Activated CD4-positive, alpha-beta T cell treated with anti-CD3 and anti-CD28 coated beads for 4 hours (primary cell): ENCODE measurements around the gene ZC3H12C.
"Not testable (repeated sequence)": the region's sequence is repeated elsewhere in the genome, so short reads cannot be mapped to it uniquely, and the experiment has no call there.

Experiments
- DNase-seq, 2 donors: peaks; one replicate each; pipeline ENCODE4 v3.0.0-alpha.2; 2020

The ZC3H12C gene

DNA sequence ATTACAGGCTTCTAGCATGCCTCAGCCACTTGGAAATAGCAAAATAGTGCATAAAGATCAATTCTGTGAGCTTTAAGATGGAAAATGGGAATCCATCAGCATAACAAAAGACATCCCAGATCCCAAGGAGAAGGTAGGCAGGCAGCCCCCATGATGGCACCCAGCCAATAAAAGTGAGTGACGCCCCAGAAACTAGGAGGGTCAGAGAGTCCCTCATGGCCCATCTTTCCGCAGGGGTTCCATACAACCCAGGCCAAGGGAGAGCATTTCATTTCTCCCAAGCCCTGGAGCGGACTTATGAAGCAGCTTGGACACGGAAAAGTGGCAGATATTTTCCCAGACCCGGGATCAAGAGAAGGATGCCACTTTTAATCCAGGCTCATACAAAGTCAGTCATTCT is 93.3 kb downstream of the ZC3H12C start:
- DNase-seq = no peak

DNA sequence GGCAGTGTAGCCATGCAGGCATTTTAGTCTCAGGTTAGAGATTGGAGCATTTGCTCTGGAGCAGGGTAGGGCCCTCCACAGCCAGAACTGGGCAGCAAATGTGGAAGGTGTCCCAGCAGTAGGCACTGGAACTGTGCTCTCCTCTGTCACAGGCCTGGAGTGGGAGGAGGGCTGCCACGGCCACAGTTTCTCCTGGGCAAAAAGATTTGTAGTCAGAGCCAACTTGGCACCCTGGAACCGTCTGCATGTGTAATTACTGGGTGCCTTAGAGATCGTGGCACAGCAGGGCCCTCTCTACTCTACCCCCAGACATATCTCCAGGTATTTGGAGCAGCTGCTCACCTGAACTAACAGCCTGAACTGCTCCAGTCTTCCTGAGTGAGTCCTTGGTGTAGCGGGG is 93.7 kb downstream of the ZC3H12C start:
- DNase-seq = no peak

DNA sequence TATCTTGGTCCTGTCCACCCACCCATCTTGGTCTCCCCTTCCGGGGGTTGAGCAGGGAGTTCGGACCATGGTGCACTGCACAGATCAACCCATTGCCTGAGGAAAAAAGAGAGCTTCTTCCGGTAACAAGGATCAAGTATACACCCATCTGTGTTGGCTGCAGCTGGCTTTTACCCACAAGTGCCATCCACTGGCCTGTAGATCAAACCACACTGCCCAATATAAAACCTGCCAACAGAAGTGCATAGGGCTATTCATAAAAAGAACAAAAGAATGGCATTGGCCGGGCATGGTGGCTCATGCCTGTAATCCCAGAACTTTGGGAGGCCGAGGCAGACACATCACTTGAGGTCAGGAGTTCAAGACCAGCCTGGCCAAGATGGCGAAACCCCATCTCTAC is 94.5 kb downstream of the ZC3H12C start:
- no peak for DNase-seq

DNA sequence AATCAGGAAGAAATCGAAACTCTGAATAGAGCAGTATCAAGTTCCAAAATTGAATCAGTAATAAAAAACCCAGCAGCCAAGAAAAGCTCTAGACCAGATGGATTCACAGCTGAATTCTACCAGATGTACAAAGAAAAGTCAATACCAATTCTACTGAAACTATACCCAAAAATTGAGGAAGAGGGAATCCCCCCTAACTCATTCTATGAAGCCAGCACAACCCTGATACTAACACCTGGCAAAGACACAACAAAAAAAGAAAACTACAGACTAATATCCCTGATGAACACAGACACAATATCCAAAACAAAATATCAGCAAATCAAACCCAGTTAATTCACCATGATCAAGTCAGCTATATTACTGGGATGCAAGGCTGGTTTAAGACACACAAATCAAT is 97.7 kb downstream of the ZC3H12C start:
- DNase-seq = no peak

DNA sequence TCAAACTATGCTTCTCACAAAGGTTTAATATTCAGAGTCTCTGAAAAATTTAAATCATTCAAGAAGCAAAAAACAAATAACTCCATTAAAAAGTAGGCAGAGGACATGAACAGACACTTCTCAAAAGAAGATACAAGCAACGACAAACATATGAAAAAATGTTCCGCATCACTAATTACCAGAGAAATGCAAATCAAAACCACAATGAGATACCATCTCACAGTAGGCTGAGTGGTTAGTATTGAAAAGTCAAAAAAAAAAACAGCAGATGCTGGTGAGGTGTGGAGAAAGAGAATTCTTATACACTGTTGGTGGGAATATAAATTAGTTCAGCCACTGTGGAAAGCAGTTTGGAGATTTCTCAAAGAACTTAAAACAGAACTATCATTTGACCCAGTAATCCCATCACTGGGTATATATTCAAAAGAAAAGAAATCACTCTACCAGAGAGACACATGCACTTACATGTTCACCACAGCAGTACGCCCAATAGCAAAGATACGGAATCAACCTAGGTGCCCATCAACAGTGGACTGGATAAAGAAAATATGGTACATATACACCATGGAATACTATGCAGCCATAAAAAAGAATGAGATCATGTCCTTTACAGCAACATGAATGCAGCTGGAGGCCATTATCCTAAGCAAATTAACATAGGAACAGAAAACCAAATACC is 99.6 kb downstream of the ZC3H12C start:
- not testable (repeated sequence) for DNase-seq

DNA sequence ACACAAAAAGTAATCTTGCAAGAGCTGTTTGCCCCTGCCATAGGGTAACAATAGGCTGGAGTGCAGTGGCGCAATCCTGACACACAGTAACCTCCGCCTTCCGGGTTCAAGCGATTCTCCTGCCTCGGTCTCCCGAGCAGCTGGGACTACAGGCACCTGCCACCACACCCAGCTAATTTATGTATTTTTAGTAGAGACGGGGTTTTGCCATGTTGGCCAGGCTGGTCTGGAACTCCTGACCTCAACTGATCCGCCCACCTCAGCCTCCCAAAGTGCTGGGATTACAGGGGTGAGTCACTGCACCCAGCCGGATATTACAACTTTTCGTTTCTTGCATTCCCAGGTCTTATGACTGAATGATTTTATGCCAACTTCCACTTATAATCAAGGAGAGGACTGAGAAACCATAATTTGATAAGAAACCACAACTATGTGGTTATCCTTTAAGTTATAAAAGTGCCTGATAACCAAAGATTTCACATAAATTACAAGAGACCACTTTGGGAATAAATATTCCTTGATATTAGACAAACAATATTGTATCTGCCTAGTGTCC is 101.1 kb downstream of the ZC3H12C start:
- DNase-seq = not testable (repeated sequence)

DNA sequence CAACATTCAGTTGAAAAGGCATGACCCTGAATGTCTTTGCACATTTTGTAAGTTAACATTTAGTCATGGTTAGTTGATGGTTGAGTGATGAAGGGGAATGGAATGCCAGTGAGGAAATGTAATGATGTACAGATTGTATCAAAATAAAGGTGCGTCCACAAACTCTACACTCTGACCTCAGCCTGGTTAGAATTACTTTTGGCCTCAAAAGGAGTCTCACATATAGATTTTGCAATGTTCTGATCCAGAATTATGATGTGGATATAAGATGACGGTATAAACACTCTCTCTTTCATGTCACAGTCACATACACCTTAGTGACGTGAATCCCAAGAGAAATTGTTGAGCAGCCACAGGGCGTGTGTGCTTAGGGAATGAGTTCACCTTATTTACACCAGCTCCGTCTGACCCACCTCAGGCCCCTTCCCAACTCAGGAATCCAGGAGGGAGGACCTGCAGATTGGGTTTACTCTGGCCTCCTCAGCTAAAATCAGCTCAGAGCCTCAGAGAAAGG is 103.1 kb downstream of the ZC3H12C start:
- no peak for DNase-seq

DNA sequence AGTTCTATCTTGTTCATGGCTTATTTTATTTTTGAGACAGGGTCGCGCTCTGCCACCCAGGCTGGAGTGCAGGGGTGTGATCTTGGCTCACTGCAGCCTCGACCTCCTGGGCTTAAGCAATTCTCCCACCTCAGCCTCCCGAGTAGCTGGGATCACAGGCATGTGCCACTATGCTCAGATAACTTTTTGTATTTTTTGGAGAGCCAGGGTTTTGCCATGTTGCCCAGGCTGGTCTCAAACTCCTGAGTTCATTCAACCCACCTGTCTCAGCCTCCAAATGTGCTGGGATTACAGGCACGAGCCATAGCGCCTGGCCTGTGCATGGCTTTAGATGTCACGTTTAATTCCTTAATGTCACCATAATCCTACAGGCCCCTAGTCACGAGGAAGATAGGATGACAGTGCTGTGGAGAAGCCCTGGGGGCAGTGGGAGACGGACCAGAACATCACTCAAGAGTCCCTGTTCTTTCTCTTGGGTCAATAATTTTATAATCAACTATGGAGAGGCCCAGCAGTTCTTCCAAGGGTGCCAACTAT is 103.8 kb downstream of the ZC3H12C start:
- DNase-seq = no peak

DNA sequence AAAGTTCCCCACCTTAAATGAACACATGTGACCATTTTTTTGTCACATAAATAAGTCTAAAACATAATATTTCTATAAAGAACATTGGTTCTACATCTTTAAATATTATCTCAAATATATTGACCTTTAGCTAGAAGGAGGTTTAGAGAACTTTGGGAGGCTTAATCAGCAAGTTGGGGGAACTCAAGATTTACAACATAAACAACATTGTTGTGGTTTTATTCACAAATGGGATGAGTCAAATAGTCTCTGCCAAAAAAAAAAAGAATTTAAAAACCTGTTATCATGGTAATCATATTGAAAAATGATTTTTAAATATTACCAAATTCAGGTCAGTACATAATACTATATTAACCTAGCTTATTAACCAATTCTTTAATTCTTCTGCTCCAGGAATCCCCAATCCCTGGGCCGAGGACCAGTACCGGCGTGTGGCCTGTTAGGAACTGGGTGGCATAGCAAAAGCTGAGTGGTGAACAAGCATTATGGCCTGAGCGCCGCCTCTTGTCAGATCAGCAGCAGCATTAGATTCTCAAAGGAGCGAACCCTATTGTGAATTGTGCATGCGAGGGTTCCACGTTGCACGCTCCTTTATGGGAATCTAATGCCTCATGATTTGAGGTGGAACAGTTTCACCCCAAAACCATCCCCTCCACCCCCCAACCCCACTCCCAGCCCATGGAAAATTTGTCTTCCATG is 105.0 kb downstream of the ZC3H12C start:
- no peak for DNase-seq

DNA sequence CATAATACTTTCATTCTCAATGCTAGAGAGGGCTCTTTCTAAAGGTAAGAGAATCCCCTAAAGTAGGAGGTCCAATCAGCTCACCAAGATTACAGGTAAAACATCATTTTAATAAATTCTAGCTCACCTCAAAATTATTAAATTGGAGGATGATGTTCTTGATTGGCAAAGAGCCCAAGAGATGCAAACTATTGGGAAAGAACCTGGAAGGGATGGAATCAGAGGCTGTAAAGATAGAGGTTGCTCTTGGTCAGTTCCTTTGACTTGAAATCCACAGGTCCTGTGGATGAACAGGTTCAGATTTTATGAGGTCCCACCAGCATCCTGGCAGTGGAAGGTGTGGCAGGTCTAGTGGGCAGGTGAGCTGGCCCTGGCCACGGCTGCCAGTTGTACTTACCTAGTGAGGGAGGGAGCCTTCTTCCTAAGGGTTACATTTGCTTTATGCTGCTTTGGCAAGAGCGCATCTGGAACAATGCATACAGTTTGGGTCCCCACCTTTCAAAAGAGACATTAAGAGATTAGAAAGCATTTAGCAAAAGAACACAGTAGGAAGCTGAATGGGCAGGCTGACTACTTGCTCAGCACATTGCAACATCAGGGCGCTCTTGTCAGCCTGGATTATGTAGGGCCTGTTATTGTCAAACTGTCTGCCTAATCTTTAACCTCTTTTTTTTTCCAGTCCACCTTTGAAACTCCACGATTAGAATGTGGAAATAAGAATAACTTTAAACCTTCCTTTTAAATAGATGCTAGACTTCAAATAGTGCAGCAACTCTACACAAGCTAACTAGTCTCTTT is 106.2 kb downstream of the ZC3H12C start:
- no peak for DNase-seq

DNA sequence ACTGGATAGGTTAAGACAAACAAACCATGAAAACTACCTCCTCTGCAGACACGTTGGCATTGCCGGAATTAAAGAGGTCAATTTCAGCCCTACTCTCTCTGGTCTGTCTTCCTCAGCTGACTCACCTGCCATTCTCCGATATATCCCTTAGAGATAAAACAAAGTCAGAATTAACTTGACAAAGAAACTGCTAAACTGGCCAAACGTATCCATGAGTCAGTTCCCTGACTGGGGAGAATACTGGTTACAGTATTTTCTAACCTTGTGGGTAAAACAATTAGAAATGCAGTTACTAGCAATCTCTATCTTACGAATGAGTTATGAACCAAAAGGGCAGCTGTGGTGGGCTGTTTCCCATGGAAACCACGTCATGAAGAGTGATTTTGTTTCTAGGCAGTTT is 107.0 kb downstream of the ZC3H12C start:
- no peak for DNase-seq

DNA sequence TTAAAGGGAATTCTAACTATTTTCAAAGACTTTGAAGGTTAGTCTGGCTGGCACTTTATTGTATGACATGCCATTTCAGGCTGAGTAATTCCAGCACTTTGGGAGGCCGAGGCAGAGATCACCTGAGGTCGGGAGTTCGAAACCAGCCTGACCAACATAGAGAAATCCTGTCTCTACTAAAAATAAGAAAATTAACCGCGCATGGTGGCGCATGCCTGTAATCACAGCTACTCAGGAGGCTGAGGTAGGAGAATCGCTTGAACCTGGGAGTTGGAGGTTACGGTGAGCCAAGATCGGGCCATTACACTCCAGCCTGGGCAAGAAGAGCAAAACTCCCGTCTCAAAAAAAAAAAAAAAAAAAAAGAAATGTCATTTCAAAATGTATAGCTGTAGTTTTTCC is 107.6 kb downstream of the ZC3H12C start:
- DNase-seq = no peak

DNA sequence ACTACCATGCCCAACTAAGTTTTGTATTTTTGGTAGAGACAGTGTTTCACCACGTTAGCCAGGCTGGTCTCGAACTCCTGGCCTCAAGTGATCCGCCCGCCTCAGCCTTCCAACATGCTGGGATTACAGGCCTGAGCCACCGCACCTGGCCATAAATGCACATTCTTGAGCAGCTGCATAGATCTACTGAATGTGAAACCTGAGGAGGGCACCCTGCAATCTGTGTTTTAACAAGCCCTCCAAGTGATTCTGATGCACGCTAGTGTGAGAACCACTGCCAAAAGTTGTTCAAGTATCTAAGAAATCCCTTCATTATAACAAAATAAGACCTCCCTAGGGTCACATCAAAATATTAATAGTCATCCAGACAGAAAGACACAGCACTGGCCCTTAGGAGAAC is 113.9 kb downstream of the ZC3H12C start:
- DNase-seq = no peak

DNA sequence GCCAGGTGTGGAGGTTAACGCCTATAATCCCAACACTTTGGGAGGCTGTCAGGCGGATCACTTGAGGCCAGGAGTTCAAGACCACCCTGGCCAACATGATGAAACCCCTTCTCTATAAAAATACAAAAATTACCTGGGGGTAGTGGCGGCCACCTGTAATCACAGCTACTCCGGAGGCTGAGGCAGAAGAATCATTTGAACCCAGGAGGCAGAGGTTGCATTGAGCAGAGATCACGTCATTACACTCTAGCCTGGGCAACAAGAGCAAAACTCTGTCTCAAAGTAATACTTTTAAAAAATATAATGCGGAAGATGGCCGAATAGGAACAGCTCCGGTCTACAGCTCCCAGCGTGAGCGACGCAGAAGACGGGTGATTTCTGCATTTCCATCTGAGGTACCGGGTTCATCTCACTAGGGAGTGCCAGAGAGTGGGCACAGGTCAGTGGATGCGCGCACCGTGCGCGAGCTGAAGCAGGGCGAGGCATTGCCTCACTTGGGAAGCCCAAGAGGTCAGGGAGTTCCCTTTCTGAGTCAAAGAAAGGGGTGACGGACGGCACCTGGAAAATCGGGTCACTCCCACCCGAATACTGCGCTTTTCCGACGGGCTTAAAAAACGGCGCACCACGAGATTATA is 115.6 kb downstream of the ZC3H12C start:
- not testable (repeated sequence) for DNase-seq

DNA sequence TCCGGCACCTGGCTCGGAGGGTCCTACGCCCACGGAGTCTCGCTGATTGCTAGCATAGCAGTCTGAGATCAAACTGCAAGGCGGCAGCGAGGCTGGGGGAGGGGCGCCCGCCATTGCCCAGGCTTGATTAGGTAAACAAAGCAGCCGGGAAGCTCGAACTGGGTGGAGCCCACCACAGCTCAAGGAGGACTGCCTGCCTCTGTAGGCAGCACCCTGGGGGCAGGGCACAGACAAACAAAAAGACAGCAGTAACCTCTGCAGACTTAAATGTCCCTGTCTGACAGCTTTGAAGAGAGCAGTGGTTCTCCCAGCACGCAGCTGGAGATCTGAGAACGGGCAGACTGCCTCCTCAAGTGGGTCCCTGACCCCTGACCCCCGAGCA is 116.1 kb downstream of the ZC3H12C start:
- DNase-seq = not testable (repeated sequence)

DNA sequence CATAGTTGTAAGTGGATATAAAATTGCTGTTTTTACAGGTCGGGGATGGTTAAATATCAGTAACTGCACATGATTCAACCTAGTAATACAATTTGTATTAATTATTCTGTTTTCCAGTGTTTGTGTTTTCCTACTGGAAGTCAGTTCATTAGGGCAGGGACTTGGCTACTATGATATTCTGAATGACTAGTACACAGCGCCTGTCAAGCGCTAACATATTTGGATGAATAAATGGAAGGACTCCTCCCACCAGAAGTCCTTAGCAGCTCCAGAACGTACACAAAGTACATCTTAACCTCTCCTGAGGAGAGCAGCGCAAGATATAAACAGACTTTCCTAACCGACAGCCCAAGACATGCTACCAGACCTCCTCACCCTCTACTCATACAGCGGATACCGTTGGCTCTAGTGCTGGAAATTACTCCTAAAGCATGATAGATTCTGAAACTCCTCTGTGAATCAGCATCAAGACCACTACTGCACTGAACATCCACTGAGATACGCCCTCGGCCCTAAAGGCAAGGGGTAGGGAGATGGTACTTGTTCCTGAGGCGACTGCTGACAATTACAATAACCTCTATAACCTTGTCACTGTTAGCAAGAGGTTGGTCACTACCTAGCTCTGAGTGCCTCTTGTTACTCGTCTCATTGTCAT is 124.2 kb downstream of the ZC3H12C start:
- no peak for DNase-seq

DNA sequence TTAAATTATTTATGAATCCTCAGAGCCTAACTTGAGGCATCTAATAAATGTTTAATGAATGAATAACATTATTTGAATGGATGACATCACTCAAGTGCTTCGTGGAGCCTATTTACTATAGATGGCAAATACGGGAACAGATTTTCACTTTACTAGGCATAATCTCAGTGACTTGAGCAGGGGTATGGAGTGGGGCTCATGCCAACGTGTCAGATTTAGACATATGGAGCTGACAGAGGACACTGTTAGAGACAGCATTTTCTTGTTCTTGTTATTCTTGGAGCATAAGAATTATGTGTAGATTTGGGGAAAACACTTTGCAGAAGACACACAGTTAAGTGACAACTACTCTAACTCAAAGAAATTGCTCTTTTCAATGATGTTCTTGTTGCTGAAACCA is 124.7 kb downstream of the ZC3H12C start:
- no peak for DNase-seq

DNA sequence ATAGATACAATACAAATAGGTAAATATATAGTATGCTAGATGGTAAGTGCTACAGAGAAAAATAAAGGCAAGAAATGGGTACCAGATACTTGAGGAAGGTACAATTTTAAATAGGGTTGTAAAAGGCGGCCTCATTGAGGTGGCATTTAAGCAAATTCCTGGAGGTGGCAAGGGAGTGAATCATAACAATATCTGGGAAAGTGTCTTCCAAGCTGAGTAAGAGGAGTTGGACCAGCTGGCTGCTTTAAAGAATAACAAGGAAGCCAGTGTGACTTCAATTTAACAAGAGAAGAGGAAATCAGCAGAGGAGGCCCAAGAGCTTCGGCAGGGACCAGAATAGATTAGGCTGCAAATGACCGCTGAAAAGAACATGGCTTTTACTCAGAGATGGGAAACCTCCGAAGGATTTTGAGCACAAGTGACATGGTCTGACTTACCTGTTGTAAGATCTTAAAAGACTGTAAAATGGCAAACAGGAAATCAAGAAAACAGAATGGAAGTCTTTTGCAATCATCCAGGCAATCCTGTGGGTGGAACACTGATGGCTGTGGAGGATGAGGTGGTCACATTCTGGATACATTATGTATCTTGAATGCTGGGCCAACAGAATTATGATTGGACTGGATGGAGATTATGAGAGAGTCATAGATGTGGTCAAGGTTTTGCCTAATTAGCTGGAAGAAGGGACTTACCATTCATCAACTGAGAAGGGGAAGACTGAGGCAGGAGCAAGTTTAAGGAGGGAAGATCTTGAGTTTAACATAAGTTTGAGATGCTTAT is 126.0 kb downstream of the ZC3H12C start:
- no peak for DNase-seq
